Brain pericyte (primary cell): ENCODE data around the gene IMPG2.

Source experiments
- DNase-seq: peaks from one replicate; pipeline ENCODE4 v3.0.0-alpha.2; 2012; ENCODE audit warnings: low read depth, low spot score

Gene IMPG2

GRCh38 chr3:101273608-101274007, 46.8 kb downstream of the IMPG2 start:
- DNase-seq, result no peak

GRCh38 chr3:101273156-101273555, 47.2 kb downstream of the IMPG2 start:
- DNase-seq, result no peak

GRCh38 chr3:101271728-101272127, 48.6 kb downstream of the IMPG2 start:
- DNase-seq, result no peak

GRCh38 chr3:101270149-101270548, 50.2 kb downstream of the IMPG2 start:
- no peak for DNase-seq

GRCh38 chr3:101268971-101269671, 51.3 kb downstream of the IMPG2 start:
- no peak for DNase-seq

- no peak for DNase-seq
Measured at GRCh38 chr3:101268141-101268540, 52.2 kb downstream of the IMPG2 start.

- DNase-seq, result no peak
Measured at GRCh38 chr3:101266566-101266965, 53.8 kb downstream of the IMPG2 start.

- DNase-seq, result no peak
Measured at GRCh38 chr3:101266071-101266470, 54.3 kb downstream of the IMPG2 start.

GRCh38 chr3:101262393-101263240, 57.8 kb downstream of the IMPG2 start:
- DNase-seq, result no peak

- no peak for DNase-seq
Measured at GRCh38 chr3:101261506-101261905, 58.9 kb downstream of the IMPG2 start.

GRCh38 chr3:101259485-101260341, 60.7 kb downstream of the IMPG2 start:
- no peak for DNase-seq

- no peak for DNase-seq
Measured at GRCh38 chr3:101256511-101256910, 63.9 kb downstream of the IMPG2 start.

- no peak for DNase-seq
Measured at GRCh38 chr3:101255441-101255840, 64.9 kb downstream of the IMPG2 start.

GRCh38 chr3:101253396-101253795, 67.0 kb downstream of the IMPG2 start:
- DNase-seq, result no peak

GRCh38 chr3:101252945-101253344, 67.4 kb downstream of the IMPG2 start:
- DNase-seq, result no peak

GRCh38 chr3:101252307-101252706, 68.1 kb downstream of the IMPG2 start:
- DNase-seq, result no peak

GRCh38 chr3:101251441-101251840, 68.9 kb downstream of the IMPG2 start:
- DNase-seq, result no peak

GRCh38 chr3:101249522-101249921, 70.9 kb downstream of the IMPG2 start:
- no peak for DNase-seq

- DNase-seq, result no peak
Measured at GRCh38 chr3:101248736-101249135, 71.6 kb downstream of the IMPG2 start.

GRCh38 chr3:101244212-101244575, 76.2 kb downstream of the IMPG2 start:
- DNase-seq, result no peak

- no peak for DNase-seq
Measured at GRCh38 chr3:101243285-101244211, 76.8 kb downstream of the IMPG2 start.
